Body of pancreas (tissue), 4 donors: ENCODE measurements around the gene TBL1XR1.

Source experiments
- POLR2A ChIP-seq, 3 donors: fragments of 450-650 bp; IDR thresholded peaks; one replicate each; pipeline ENCODE4 v1.6.1; 2016; ENCODE audit warnings: antibody characterized with exemption in 3 of 3, mild to moderate bottlenecking in 2 of 3
- TF ChIP-seq, protein P1 (sequence below), 7 experiments: fragments of 450-650 bp in 4 of 7; fragments of 200-600 bp in 3 of 7; sonication (generic) in 3 of 7; IDR thresholded peaks; one replicate each; pipeline ENCODE4 v1.5.1; 2016 to 2019; ENCODE audit warnings: antibody characterized with exemption in 7 of 7

DNA sequence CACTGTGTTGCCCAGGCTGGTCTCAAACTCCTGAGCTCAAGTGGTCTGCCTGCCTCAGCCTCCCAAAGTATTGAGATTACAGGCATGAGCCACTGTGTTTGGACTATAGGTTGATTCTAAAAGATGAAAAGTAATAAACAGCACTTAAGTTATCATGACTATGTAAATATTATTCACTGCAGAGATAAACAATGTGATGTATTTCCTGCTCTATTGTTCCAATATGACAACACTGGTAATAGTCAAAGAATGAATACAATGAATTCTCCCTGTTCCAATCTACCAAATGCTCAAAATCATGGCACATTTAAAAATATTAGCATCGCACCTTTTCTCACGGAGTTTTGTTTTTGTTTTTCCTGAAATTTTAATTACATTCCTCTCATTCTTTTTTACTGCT lies 36.8 kb upstream of the TBL1XR1 start:
- TF ChIP-seq, protein P1, sequence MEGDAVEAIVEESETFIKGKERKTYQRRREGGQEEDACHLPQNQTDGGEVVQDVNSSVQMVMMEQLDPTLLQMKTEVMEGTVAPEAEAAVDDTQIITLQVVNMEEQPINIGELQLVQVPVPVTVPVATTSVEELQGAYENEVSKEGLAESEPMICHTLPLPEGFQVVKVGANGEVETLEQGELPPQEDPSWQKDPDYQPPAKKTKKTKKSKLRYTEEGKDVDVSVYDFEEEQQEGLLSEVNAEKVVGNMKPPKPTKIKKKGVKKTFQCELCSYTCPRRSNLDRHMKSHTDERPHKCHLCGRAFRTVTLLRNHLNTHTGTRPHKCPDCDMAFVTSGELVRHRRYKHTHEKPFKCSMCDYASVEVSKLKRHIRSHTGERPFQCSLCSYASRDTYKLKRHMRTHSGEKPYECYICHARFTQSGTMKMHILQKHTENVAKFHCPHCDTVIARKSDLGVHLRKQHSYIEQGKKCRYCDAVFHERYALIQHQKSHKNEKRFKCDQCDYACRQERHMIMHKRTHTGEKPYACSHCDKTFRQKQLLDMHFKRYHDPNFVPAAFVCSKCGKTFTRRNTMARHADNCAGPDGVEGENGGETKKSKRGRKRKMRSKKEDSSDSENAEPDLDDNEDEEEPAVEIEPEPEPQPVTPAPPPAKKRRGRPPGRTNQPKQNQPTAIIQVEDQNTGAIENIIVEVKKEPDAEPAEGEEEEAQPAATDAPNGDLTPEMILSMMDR (IDR thresholded peaks at IDR 0.05): no peak
- TF ChIP-seq POLR2A (IDR thresholded peaks at IDR 0.05): no peak
